GM18520 (cell line): ENCODE data around the gene ELP2.
"Not testable (repeated sequence)": the region's sequence is repeated elsewhere in the genome, so short reads cannot be mapped to it uniquely, and the experiment has no call there.

Experiments used
- ATAC-seq: cut with Tn5 transposase; IDR thresholded peaks from one replicate; pipeline ENCODE4 v1.9.1; 2021; ENCODE audit not compliant: unreplicated experiment

ELP2 gene

GRCh38 chr18:36158266-36158867 is 28.7 kb downstream of the ELP2 start:
- ATAC-seq: no peak

- ATAC-seq: no peak
These were observed 31.3 kb downstream of the ELP2 start for GRCh38 chr18:36160959-36161371.

- ATAC-seq: no peak
These were observed 33.3 kb downstream of the ELP2 start for GRCh38 chr18:36162981-36163380.

- no peak for ATAC-seq
These were observed 38.1 kb downstream of the ELP2 start for GRCh38 chr18:36167692-36168218.

- not testable (repeated sequence) for ATAC-seq
These were observed 38.6 kb downstream of the ELP2 start for GRCh38 chr18:36168296-36168695.

GRCh38 chr18:36169938-36170337 is 40.2 kb downstream of the ELP2 start:
- no peak for ATAC-seq

- no peak for ATAC-seq
These were observed 45.8 kb downstream of the ELP2 start for GRCh38 chr18:36175481-36175880.

GRCh38 chr18:36176177-36176584 is 46.5 kb downstream of the ELP2 start:
- no peak for ATAC-seq

GRCh38 chr18:36176711-36177110 is 47.0 kb downstream of the ELP2 start:
- ATAC-seq: no peak

- ATAC-seq: no peak
These were observed 48.2 kb downstream of the ELP2 start for GRCh38 chr18:36177913-36178312.

- ATAC-seq: no peak
These were observed 50.1 kb downstream of the ELP2 start for GRCh38 chr18:36179562-36180355.

- no peak for ATAC-seq
These were observed 51.7 kb downstream of the ELP2 start for GRCh38 chr18:36181441-36181840.

GRCh38 chr18:36181898-36182506 is 52.3 kb downstream of the ELP2 start:
- no peak for ATAC-seq

GRCh38 chr18:36183033-36183432 is 53.3 kb downstream of the ELP2 start:
- no peak for ATAC-seq

- ATAC-seq: no peak
These were observed 54.3 kb downstream of the ELP2 start for GRCh38 chr18:36183987-36184386.

- ATAC-seq: no peak
These were observed 55.5 kb downstream of the ELP2 start for GRCh38 chr18:36185157-36185556.

- ATAC-seq: no peak
These were observed 56.3 kb downstream of the ELP2 start for GRCh38 chr18:36185901-36186460.

- ATAC-seq: no peak
These were observed 56.9 kb downstream of the ELP2 start for GRCh38 chr18:36186461-36187192.

GRCh38 chr18:36187193-36187825 is 57.6 kb downstream of the ELP2 start, which contains the start of gene MOCOS:
Gene MOCOS (plus strand): TSS chr18:36187497. CDS start chr18:36187540, 43 bp downstream.
- peak; percentile 63 for ATAC-seq
